ENCODE data around the gene EBLN2.

The EBLN2 gene

GRCh38 chr3:73108750-73109149 is 47.3 kb downstream of the EBLN2 start:
- no peak for DNase-seq

GRCh38 chr3:73110530-73110929 is 49.1 kb downstream of the EBLN2 start:
- DNase-seq, result no peak

Measured in T1000 (cell line).